ENCODE results near the gene IFNL3.
"Not testable (repeated sequence)": the region's sequence is repeated elsewhere in the genome, so short reads cannot be mapped to it uniquely, and the experiment has no call there.

IFNL3 gene

DNA sequence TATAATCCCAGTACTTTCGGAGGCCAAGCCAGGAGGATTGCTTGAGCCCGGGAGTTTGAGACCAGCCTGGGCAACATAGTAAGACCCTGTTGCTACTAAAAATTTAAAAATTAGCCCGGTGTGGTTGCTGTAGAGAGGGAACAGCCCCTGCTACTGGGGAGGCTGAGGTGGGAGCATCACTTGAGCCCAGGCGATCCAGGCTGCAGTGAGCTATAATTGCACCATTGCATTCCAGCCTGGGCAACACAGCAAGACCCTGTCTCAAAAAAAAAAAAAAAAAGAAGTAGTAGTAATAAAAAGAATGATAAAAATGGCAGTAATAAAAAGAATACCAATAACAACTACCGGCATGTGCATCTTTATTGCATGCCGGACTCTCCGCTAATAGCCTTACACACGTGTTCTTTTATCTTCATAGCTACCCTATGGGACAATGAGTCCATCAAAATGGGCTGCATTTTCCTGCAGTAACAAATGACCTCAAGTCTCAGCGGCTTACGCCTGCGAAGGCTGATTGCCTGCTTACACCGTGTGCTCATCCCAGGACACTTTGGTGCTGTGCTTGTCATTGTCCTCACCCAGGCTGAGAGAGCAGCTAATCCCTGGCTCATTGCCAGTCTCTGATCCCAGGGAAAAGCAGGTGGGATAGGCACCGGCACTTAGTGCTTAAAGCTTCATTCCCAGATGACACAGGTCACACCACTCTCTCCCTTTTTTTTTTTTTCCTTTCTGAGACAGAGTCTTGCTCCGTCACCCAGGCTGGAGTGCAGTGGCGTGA lies 26.4 kb downstream of the IFNL3 start:
- in situ Hi-C loops (cut with HindIII; ENCODE audit: low sequenced_read_pairs), result no loop called here

DNA sequence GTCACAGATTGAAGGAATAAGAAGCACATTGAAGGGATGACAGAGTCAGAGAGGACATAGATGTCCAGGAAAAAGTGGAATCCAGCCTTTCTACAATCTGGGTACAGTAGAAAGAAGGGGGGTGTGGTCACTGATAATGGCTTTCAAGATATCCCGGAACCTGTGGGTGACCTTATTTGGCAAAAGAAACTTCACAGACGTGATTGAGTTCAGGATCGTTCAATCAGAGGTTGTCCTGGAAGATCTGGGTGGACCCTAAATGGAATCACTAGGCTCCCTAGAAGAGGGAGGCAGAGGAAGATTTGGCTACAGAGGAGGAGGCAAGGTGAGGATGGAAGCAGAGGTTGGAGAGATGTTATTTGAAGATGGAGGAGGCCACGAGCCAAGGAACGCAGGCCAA lies 27.7 kb downstream of the IFNL3 start:
- in situ Hi-C loops (cut with HindIII; ENCODE audit: low sequenced_read_pairs), result no loop called here

- in situ Hi-C loops (cut with HindIII; ENCODE audit: low sequenced_read_pairs), result not testable (repeated sequence)
These were observed 29.5 kb downstream of the IFNL3 start for GRCh38 chr19:39215323-39215722.

- in situ Hi-C loops (cut with HindIII; ENCODE audit: low sequenced_read_pairs), result no loop called here
These were observed 32.4 kb downstream of the IFNL3 start for GRCh38 chr19:39212375-39212742.

DNA sequence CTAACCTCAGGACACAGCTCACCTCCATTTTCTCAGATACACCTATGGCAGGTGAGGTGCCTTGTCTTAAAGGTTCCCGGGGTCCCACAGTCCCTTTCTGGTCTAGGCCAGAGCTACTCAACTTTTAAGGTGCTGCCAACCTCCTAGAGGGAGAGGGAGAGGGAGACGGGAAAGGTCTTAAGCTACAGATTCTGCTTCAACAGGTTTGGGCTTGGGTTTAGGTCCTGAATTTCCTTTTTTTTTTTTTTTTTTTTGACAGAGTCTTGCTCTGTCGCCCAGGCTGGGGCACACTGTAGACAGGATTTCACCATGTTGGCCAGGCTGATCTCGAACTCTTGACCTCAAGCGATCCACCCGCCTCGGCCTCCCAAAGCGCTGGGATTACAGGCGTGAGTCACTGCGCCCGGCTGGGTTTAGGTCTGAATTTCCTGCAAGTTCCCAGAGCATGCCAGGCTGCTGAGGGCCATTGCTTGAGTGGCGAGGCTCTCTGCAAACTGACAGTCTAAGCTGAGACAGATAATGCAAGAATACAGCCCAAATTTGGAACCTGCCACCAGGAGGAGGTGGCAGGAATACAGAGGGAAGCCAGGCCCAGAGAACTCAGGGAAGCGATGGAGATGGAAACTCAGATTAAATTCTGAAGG lies 33.0 kb downstream of the IFNL3 start:
- in situ Hi-C loops (cut with HindIII; ENCODE audit: low sequenced_read_pairs), result no loop called here

- in situ Hi-C loops (cut with HindIII; ENCODE audit: low sequenced_read_pairs), result no loop called here
These were observed 35.6 kb downstream of the IFNL3 start for GRCh38 chr19:39209196-39209595.

GRCh38 chr19:39208175-39208795 lies 36.5 kb downstream of the IFNL3 start:
- in situ Hi-C loops (cut with HindIII; ENCODE audit: low sequenced_read_pairs), result no loop called here

- in situ Hi-C loops (cut with HindIII; ENCODE audit: low sequenced_read_pairs), result no loop called here
These were observed 37.4 kb downstream of the IFNL3 start for GRCh38 chr19:39207293-39207836.

DNA sequence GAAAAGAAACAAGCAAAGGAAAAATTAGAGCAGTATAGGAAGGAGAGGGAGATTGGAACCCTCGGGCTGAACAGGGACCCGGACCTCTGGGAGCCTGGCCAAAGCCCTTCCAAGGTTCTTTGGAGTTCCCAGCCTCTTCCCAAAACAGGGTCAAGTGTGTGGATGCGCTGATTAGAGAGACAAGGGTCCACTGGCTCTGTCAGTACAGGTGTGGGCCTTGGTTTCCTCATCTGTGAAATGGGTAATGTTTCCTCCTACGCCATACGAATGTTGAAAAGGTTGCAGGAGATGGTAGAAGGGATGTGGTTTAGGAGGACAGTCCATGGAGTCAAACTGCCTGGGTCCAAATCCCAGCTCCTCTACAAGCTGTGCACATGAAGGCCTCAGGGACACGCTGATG lies 38.7 kb downstream of the IFNL3 start:
- in situ Hi-C loops (cut with HindIII; ENCODE audit: low sequenced_read_pairs), result no loop called here

GRCh38 chr19:39205449-39205764 lies 39.4 kb downstream of the IFNL3 start:
- in situ Hi-C loops (cut with HindIII; ENCODE audit: low sequenced_read_pairs), result no loop called here

- in situ Hi-C loops (cut with HindIII; ENCODE audit: low sequenced_read_pairs), result no loop called here
These were observed 41.1 kb downstream of the IFNL3 start, which contains the start of gene SYCN for GRCh38 chr19:39203372-39204341. SYCN (minus strand) TSS chr19:39204263; CDS start chr19:39204254, 9 bp downstream.

- in situ Hi-C loops (cut with HindIII; ENCODE audit: low sequenced_read_pairs), result no loop called here
These were observed 41.8 kb downstream of the IFNL3 start for GRCh38 chr19:39202998-39203355.

- in situ Hi-C loops (cut with HindIII; ENCODE audit: low sequenced_read_pairs), result no loop called here
These were observed 44.0 kb downstream of the IFNL3 start for GRCh38 chr19:39200803-39201115.

- in situ Hi-C loops (cut with HindIII; ENCODE audit: low sequenced_read_pairs), result no loop called here
These were observed 44.6 kb downstream of the IFNL3 start for GRCh38 chr19:39200066-39200802.

DNA sequence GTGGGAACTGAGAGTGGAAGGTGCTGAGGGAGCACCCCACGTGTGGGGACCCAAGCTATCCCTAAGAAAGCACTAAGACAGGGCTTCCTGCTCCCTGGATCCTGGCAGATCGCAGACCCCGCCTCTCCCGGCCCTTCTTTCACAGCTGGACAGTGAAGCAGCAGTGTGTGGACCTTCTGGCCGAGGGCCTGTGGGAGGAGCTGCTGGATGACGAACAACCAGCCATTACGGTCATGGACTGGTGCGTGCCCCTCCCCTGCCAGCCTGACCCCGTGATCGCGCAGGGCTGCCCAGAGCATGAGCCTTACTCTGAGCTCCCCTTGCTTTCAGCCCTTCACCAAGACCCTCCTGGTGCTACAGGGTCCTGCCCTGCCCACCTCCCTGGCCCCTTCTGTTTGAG lies 45.8 kb downstream of the IFNL3 start:
- in situ Hi-C loops (cut with HindIII; ENCODE audit: low sequenced_read_pairs), result no loop called here

DNA sequence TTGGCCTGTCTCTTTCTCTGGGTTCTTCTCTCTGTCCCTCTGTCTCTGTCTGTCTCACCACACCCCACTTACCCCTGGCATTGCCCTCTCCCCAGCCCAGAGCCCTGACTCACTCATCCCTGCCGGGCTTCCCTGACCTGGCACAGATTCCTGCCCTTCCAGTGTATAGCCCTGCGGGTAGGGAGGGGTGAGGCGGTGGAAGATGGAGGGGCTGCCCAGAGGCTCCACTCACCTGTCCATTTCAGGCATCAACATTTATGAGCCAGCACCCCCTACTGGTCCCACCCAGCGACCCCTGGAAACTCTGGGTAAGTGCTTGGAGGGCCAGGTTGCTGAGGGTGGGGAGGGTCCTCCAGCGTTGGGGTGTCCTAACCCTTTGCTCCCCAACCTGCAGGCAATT lies 47.0 kb downstream of the IFNL3 start:
- in situ Hi-C loops (cut with HindIII; ENCODE audit: low sequenced_read_pairs), result no loop called here

DNA sequence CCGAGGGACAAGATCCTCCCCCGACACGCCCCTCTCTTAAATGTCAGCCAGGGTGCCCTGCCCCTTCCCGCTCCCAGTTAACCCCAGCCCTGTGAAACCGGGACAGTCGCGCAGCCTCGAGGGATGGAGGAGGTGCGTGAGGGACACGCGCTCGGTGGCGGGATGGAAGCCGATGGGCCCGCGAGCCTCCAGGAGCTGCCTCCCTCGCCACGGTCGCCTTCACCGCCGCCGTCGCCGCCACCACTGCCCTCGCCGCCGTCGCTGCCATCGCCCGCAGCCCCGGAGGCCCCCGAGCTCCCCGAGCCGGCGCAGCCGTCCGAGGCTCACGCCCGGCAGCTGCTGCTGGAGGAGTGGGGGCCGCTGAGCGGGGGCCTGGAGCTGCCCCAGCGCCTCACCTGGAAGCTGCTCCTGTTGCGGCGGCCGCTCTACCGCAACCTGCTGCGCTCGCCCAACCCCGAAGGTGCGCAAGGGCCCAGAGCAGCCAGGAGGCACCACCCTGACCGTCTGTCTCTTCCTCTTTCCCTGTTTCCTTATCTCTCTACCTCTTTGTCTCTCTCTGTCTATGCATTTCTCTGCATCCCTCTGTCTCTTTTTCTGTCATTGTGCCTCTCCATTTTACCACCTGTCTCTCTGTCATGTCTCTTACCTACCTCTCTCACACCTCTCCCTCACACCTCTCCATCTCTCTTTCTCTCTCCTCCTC lies 47.8 kb downstream of the IFNL3 start, which contains the start of gene NCCRP1:
NCCRP1 (plus strand) TSS at position 105 of the 703 bp plus-strand sequence; CDS start at position 124, 19 bp downstream.
- in situ Hi-C loops (cut with HindIII; ENCODE audit: low sequenced_read_pairs), result no loop called here

- in situ Hi-C loops (cut with HindIII; ENCODE audit: low sequenced_read_pairs), result no loop called here
These were observed 48.5 kb downstream of the IFNL3 start for GRCh38 chr19:39196320-39196719.

GRCh38 chr19:39195755-39196154 lies 49.1 kb downstream of the IFNL3 start:
- in situ Hi-C loops (cut with HindIII; ENCODE audit: low sequenced_read_pairs), result no loop called here

Data from DLD1 (cell line).